T-helper 1 cell treated with Interleukin-12 subunit alpha and Interleukin-12 subunit beta and Interleukin-4 antibody, amounts not matched to agents 30 μg/mL and 1 μg/mL, for 36 hours (primary cell): ENCODE measurements around the gene FOXD4L6.
"Not testable (repeated sequence)": the region's sequence is repeated elsewhere in the genome, so short reads cannot be mapped to it uniquely, and the experiment has no call there.

Experiments
- H3K27ac Mint-ChIP-seq: one replicate; pipeline ENCODE4 v1.8.0; 2021; ENCODE audit warnings: mild to moderate bottlenecking, mixed read lengths
- H3K27me3 Mint-ChIP-seq: one replicate; pipeline ENCODE4 v1.8.0; 2021; ENCODE audit warnings: low read depth, mixed read lengths
- H3K36me3 Mint-ChIP-seq: one replicate; pipeline ENCODE4 v1.8.0; 2021; ENCODE audit warnings: low read depth, mixed read lengths
- H3K4me1 Mint-ChIP-seq: one replicate; pipeline ENCODE4 v1.8.0; 2021; ENCODE audit warnings: low read depth, mixed read lengths
- H3K4me3 Mint-ChIP-seq: one replicate; pipeline ENCODE4 v1.8.0; 2021; ENCODE audit warnings: mild to moderate bottlenecking, moderate library complexity, mixed read lengths
- H3K9me3 Mint-ChIP-seq: one replicate; pipeline ENCODE4 v1.8.0; 2021; ENCODE audit warnings: mixed read lengths

Gene FOXD4L6

GRCh38 chr9:41128581-41128980 lies at the start of gene FOXD4L6:
Gene FOXD4L6, minus strand, starts transcription at chr9:41128681. Its CDS starts 298 bp downstream, at chr9:41128383.
- not testable (repeated sequence) for H3K9me3 Mint-ChIP-seq, H3K4me3 Mint-ChIP-seq, H3K27ac Mint-ChIP-seq, H3K27me3 Mint-ChIP-seq, H3K36me3 Mint-ChIP-seq, H3K4me1 Mint-ChIP-seq

GRCh38 chr9:41174994-41175393 lies 46.5 kb upstream of the FOXD4L6 start:
- H3K9me3 Mint-ChIP-seq, H3K36me3 Mint-ChIP-seq, H3K27ac Mint-ChIP-seq, H3K27me3 Mint-ChIP-seq, H3K4me3 Mint-ChIP-seq, H3K4me1 Mint-ChIP-seq: not testable (repeated sequence)

GRCh38 chr9:41150116-41150515 lies 21.6 kb upstream of the FOXD4L6 start:
- not testable (repeated sequence) for H3K4me1 Mint-ChIP-seq, H3K4me3 Mint-ChIP-seq, H3K36me3 Mint-ChIP-seq, H3K27me3 Mint-ChIP-seq, H3K9me3 Mint-ChIP-seq, H3K27ac Mint-ChIP-seq

GRCh38 chr9:41141878-41142277 lies 13.4 kb upstream of the FOXD4L6 start:
- not testable (repeated sequence) for H3K27me3 Mint-ChIP-seq, H3K4me3 Mint-ChIP-seq, H3K4me1 Mint-ChIP-seq, H3K36me3 Mint-ChIP-seq, H3K9me3 Mint-ChIP-seq, H3K27ac Mint-ChIP-seq

- H3K4me3 Mint-ChIP-seq, H3K27me3 Mint-ChIP-seq, H3K4me1 Mint-ChIP-seq, H3K36me3 Mint-ChIP-seq, H3K9me3 Mint-ChIP-seq, H3K27ac Mint-ChIP-seq: not testable (repeated sequence)
Observed at GRCh38 chr9:41126746-41127446, 1.6 kb downstream of the FOXD4L6 start.

GRCh38 chr9:41125936-41126335 lies 2.5 kb downstream of the FOXD4L6 start:
- not testable (repeated sequence) for H3K27me3 Mint-ChIP-seq, H3K9me3 Mint-ChIP-seq, H3K4me3 Mint-ChIP-seq, H3K36me3 Mint-ChIP-seq, H3K4me1 Mint-ChIP-seq, H3K27ac Mint-ChIP-seq

GRCh38 chr9:41125109-41125658 lies 3.3 kb downstream of the FOXD4L6 start:
- H3K4me1 Mint-ChIP-seq, H3K9me3 Mint-ChIP-seq, H3K4me3 Mint-ChIP-seq: not testable (repeated sequence)

GRCh38 chr9:41124250-41125108 lies 4.0 kb downstream of the FOXD4L6 start:
- H3K27me3 Mint-ChIP-seq, H3K9me3 Mint-ChIP-seq, H3K4me1 Mint-ChIP-seq, H3K36me3 Mint-ChIP-seq, H3K4me3 Mint-ChIP-seq, H3K27ac Mint-ChIP-seq: not testable (repeated sequence)

More at GRCh38 chr9:41125109-41125658, 3.3 kb downstream of the FOXD4L6 start:
- H3K36me3 Mint-ChIP-seq, H3K27me3 Mint-ChIP-seq, H3K27ac Mint-ChIP-seq: not testable (repeated sequence)

- H3K36me3 Mint-ChIP-seq, H3K9me3 Mint-ChIP-seq, H3K27ac Mint-ChIP-seq: not testable (repeated sequence)
Observed at GRCh38 chr9:41123812-41124211, 4.7 kb downstream of the FOXD4L6 start.

GRCh38 chr9:41123396-41123795 lies 5.1 kb downstream of the FOXD4L6 start:
- not testable (repeated sequence) for H3K9me3 Mint-ChIP-seq, H3K36me3 Mint-ChIP-seq, H3K4me3 Mint-ChIP-seq, H3K27me3 Mint-ChIP-seq, H3K4me1 Mint-ChIP-seq, H3K27ac Mint-ChIP-seq

More at GRCh38 chr9:41123812-41124211, 4.7 kb downstream of the FOXD4L6 start:
- H3K4me3 Mint-ChIP-seq, H3K4me1 Mint-ChIP-seq, H3K27me3 Mint-ChIP-seq: not testable (repeated sequence)

- not testable (repeated sequence) for H3K36me3 Mint-ChIP-seq, H3K4me3 Mint-ChIP-seq, H3K27me3 Mint-ChIP-seq, H3K4me1 Mint-ChIP-seq, H3K9me3 Mint-ChIP-seq, H3K27ac Mint-ChIP-seq
Observed at GRCh38 chr9:41120696-41121095, 7.8 kb downstream of the FOXD4L6 start.

GRCh38 chr9:41119719-41120118 lies 8.8 kb downstream of the FOXD4L6 start:
- H3K4me1 Mint-ChIP-seq, H3K9me3 Mint-ChIP-seq, H3K36me3 Mint-ChIP-seq, H3K27ac Mint-ChIP-seq, H3K4me3 Mint-ChIP-seq, H3K27me3 Mint-ChIP-seq: not testable (repeated sequence)

GRCh38 chr9:41119311-41119710 lies 9.2 kb downstream of the FOXD4L6 start:
- H3K36me3 Mint-ChIP-seq, H3K27me3 Mint-ChIP-seq, H3K4me3 Mint-ChIP-seq, H3K9me3 Mint-ChIP-seq, H3K4me1 Mint-ChIP-seq, H3K27ac Mint-ChIP-seq: not testable (repeated sequence)

- not testable (repeated sequence) for H3K27me3 Mint-ChIP-seq, H3K9me3 Mint-ChIP-seq, H3K4me3 Mint-ChIP-seq, H3K36me3 Mint-ChIP-seq, H3K4me1 Mint-ChIP-seq, H3K27ac Mint-ChIP-seq
Observed at GRCh38 chr9:41113348-41113747, 15.1 kb downstream of the FOXD4L6 start.

- not testable (repeated sequence) for H3K27ac Mint-ChIP-seq, H3K36me3 Mint-ChIP-seq, H3K4me3 Mint-ChIP-seq, H3K4me1 Mint-ChIP-seq, H3K9me3 Mint-ChIP-seq, H3K27me3 Mint-ChIP-seq
Observed at GRCh38 chr9:41111414-41111813, 17.1 kb downstream of the FOXD4L6 start.
